SIG-M5 treated with dmso at 0.1 percent for 504 hours (cell line): ENCODE results near the gene CNGB1.
"Not testable (repeated sequence)": the region's sequence is repeated elsewhere in the genome, so short reads cannot be mapped to it uniquely, and the experiment has no call there.

Experiments used
- DNase-seq: peaks from one replicate; lab custom pipeline; 2025; ENCODE audit not compliant: unreplicated experiment; lab: John Stamatoyannopoulos, UW

CNGB1 gene

DNA sequence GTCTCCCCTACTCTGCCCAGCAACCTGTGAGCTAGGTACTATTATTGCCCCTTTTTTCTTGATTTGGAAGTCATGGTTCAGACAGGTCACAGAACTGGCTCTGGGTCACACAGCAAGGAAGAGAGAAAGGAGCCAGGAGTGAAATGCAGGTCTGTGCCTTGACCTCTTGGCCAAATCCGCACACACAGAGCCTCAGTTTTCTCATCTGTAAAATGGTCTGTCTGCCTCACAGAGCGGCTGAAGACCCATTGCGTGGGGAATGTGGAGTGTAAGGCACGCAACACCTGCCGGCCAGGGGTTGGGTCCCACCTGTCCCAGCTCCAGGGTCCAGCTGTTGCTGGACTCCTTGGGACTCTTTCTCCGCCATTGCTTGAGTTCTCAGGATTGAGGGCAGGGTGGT is 32.4 kb downstream of the CNGB1 start:
- DNase-seq = no peak

DNA sequence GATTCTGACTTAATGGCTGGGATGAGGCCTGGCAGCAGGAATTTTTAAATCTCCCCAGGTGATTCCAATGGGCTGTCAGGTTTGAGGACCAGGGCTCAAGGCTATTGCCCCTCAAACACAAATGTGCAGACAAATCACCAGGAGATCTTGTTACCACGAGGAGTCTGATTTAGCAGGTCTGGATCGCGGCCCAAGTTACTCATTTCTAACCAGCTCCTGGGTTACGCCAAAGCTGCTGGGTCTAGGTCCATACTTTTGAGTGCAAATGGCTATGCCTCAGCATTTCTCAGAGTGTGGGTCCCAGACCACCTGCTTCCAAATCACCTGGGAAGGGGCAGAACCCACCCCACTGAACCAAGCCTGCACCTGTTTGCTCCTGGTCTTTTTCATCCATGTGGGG is 33.1 kb downstream of the CNGB1 start:
- DNase-seq = no peak

DNA sequence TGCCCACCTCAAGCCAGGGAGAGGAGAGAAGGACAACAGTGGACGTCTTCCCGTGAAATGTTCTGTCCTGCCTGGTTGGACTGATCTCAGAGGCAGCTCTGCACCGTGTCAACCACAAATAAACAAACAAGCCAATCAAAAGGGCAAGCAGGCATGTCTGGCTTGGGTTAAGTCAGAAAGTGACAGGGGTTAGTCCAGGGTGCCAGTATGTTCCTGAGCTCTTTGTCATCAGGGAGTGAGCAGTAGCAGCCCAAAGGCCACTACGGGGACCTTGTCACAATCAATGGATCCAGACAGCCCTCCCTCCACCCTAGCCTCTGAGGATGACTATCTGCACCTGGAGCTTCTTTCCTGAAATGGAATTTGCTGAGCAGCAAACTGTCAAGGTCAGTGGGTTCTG is 35.0 kb downstream of the CNGB1 start:
- no peak for DNase-seq

DNA sequence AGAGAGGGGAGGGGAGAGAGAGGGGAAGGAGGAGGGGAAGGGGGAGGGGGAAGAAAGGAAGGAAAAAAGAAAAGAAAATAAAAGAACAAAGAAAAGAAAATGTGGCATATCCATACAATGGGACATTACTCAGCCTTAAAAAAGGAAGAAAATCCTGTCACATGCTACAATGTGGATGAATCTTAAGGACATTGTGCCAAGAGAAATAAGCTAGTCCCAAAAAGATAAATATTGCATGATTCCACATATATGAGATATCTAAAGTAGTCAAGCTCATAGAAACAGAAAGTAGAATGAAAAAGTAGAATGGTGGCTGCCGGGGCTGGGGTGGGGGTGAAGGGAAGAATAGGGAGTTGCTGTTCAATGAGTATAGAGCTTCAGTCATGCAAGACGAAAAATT is 40.4 kb downstream of the CNGB1 start:
- DNase-seq = no peak

DNA sequence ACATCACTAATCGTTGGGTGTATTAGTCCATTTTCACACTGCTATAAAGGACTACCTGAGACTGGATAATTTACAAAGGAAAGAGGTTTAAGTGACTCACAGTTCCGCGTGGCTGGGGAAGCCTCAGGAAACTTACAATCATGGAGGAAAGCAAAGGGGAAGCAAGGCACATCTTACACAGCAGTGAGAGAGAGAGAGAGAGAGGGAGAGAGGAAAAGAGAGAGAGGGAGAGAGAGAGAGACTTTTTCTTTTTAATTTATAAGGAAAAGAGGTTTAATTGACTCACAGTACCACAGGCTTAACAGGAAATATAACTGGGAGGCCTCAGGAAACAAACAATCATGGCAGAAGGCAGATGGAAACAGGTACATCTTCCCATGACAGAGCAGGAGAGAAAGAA is 41.7 kb downstream of the CNGB1 start:
- no peak for DNase-seq

DNA sequence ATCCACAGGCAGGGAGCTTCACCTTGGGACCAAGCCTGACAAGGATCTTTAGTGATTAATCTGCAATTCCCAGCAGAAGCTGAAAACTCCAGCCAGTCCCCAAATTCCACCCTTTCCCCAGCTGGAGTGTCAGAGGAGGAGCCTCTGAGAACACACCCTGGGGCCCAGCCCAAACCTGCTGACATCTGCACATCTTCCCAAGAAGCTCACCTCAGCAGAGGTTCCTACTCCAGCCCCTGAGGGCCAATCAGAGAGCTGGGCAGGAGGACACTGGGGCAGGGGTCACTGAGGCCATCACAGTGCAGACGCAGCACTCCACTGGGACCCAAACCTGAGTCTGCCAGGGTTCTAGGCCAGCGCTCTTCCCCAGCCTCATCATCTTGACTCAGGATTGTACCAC is 44.9 kb downstream of the CNGB1 start:
- DNase-seq = no peak

DNA sequence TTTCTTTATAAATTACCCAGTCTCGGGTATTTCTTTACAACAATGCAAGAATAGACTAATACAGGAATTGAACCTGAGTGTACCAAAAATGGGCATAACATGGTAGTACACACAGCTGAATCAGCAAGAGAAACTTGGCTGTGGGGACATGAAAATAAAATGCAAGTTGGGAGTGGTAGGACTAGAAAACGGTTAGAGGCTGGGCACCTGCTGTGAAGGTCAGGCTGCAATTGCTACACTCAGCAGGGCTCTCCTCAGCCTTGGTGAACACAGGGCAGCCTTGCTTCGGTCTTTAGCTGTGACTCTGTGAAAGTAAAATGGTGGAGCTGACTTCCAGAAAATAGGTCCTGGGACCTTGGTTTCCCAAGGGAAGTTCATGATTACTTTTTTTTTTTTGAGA is 45.6 kb downstream of the CNGB1 start:
- no peak for DNase-seq

DNA sequence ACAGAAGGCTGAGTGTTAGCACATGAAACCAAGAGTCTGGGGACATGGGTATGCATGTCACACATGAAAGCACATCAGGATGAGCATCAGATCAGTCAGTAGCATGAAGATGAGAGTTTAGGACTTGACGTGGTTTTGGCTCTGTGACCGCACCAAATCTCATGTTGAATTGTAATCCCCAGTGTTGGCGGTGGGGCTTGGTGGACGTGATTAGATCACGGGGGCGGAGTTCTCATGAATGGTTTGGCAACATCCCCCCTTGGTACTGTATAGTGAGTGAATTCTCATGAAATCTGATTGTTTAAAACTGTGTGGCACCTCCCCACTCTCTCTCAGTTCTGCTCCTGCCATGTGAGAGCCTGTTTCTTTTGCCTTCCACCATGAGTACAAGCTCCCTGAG is 46.4 kb downstream of the CNGB1 start:
- DNase-seq = no peak

DNA sequence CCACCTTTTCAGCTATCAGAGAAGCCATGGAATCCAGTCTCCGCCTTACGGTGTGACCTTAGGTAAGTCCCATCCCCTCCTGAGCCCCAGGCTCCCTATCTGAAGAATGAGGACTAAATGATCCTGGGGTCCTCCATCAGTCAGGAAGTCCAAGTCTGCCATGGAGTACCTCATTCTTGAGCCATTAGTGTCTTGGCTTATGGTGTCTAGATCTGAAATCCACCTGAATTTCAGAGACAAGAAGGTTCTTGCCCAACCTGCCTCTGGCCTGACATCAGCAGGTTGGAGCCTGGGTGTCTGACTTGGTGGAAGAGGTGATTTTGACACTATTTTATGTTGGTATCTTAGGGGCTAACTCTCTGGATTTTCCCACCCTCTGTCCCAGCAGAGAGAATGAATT is 47.1 kb downstream of the CNGB1 start:
- no peak for DNase-seq

DNA sequence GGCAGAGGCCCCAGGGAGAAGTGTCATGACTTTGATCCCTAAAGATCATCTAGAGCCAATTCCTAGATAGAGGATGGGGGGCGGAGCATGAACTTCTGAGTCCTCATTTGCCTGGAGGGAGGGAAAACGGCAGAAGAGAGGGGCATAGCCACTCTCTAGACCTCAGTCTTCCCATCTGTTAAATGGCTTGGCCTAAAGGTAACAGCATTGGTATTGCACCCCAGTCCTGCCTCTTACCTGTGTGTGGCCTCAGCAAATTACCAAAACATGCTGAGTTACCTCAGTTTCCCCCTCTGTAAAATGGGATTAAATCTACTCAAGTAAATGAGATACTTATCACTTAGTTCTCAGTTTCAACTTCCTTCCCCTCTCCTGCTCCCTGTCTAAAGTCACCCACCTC is 47.5 kb downstream of the CNGB1 start:
- DNase-seq = no peak

DNA sequence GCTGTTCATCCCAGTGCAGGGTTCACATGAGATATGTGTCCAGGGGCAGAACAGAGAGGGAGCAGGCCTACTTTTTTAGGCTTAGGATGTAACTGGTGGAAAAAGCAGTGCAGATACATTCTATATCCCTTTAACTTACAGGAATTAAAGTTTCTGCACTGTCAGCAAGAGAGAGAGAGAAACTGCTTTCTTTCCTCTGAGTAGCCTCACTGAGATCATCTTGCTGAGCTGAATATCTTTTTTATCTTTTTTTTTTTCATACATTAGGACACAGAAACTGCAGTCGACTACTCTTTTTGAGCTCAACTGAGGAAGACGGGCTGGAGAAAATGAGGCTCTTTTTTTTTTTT is 50.1 kb downstream of the CNGB1 start:
- DNase-seq = no peak

DNA sequence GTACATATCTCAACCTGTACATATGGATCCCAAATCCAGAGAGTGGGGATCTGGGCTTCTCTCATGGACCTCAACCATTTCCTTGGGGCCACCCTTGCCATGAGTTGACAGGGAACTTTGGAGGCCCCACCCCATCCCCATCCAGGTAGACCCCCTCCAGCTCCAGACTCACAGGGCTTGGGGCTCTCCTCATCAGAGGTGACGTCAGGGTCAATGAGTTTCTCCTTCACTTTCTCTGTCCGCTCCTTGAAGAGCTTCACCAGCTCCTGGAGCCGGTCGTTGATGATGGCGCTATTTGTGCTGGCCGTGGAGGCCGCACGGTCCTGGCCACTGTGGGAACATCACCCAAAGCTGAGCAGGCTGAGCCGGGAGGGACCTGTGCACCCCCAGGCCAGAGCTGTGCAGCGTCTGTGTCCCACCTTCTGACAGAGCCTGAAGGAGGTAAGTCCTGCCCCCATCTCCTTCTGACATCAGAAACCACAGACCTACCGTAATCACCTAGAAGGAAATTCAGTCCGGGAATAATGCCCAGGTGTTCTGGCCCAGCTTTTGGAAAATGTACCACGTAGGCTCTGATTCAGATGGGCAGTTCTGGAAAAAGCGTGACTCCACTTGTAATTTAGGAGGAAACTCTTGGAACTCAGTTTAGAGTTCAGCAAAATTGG is 50.6 kb downstream of the CNGB1 start:
- no peak for DNase-seq

DNA sequence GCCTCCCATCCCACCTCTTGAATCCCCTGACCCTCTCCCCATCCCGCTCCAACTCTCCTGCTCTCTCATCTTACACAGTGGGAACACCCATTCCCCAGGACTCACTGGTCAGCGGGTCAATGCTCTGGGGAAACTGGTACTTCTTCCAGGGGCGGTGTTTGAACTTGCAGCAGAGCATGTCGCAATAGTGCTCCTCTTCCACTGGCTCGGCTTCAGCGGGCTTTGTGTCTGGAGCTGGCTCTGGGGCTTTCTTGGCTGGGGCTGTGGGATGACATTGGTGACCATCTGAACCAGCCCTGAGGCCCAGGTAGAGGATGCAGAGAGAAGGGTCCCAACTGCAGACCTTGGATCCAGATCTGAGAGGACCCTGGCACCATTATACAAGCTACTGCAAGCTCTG is 51.9 kb downstream of the CNGB1 start:
- no peak for DNase-seq

DNA sequence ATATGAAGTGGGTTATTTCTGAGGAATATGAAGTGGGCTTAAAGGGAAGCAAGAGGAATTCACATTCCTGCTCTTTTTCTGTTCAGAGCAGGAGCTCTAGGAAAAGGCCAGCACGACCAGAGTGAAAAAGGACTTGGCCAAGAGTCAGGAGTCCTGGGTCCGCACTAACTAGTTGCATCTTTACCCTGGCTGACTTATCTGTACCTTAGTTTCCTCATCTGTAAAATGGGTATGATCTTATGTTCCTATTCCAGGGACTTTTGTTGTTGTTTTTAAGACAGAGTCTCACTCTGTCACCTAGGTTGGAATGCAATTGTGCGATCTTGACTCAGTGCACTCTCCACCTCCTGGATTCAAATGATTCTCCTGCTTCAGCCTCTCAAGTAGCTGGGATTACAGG is 52.5 kb downstream of the CNGB1 start:
- no peak for DNase-seq

DNA sequence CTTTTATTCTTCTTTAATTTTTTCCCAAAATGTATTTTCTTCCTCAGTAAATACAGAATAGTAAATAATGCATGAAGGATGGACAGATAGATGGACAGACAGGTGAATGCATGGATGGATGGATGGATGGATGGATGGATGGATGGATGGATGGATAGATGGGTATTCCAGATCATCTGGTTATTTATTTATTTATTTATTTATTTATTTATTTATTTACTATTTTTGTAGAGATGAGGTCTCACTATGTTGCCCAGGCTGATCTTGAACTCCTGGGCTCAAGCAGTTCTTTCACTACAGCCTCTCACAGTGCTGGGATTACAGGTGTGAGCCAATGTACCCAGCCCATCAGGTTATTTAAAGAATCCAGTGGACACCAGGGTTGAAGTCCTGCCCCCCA is 53.0 kb downstream of the CNGB1 start:
- DNase-seq = not testable (repeated sequence)

DNA sequence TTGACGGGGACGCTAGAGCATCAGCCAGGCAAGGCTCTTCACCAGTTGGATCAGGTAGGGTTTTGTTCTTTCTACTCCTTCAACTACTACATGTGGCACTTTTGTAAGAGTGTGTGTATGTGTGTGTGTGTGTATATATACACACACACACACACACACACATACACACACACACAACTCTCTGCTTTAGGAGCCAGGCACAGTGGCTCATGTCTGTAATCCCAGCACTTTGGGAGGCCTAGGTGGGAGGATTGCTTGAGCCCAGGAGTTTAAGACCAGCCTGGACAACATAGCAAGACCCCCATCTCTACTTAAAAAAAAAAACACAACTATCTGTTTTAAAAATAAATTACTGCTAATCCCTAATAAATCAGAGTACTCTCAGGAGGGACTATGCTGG is 53.4 kb downstream of the CNGB1 start:
- not testable (repeated sequence) for DNase-seq

DNA sequence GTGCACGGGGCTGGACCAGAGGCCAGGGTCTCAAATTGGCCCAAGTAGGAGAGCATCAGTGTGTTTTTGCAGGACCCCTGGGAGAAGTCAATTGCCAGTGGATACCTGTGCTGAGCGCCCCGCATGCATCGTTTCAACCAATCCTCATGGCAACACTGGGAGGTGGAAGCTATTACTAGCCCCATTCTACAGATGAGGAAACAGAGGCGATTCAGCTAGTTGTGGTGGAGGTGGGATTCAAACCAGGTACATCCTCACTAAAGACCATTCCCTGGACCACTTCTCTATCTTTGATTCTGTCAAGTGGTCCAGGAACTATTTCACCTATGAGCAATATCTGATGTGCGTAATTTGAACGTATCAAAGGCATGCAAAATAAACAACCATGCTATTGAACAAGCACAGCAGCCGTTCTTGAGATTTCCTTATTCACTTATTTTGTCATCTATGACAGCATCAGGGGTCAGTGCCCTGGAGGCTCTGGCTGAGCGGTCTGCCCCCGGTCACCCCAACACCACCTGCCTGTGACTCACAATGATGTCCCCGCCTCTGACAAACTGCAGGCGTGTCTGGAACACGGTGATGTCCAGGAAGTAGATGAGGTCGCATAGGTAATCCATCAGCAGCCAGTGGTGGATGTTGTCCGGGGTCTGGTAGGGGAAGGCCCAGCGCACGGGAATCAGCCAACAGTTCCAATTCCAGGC is 54.0 kb downstream of the CNGB1 start:
- DNase-seq = no peak

DNA sequence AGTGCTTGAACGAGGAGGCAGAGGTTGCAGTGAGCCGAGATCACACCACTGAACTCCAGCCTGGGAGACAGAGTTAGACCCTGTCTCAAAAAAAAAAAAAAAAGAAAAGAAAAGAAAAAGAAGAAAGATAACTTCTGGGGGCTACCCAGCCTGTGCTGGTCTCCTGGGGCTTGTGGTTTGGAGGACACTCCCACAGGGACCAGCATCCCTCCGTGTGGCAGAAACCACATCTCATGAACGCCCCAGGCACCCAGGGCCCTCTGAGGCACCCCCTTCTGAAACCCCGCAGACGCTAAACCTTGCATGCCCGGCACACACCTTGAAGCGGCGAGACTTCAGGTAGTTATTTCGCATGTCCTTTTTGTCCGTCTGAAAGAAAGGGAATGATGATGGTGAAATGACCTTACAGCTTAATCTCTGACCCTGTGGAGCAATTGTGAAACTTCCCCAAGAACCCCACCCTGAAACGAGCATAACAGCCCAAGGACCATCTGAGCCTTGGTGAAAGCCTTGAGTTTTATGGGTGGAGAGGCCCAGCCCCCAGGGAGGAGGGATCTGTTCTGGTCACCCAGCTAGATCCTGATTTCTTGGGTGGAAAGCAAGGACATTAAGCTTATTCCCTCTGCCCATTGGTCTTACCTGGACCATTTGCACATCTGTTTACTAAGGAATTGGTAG is 55.0 kb downstream of the CNGB1 start:
- no peak for DNase-seq

DNA sequence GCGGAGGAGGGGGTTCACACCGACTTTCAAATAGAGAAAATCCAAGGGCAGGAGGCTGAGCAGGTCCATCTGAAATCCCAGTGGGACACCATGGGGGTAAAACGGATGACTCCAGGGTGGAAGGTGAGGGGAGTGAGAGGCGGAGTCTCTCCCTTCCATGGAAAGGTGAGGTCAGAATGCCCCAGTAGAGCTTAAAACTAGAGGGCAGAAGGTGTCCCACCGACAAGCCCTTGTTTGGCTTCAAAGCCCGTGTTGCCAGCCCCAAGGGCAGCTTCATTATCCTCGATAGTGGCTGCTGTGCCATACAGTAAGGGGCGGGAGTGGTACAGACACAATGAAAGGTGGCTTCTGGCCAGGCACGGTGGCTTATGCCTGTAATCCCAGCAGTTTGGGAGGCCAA is 55.7 kb downstream of the CNGB1 start:
- DNase-seq = no peak

DNA sequence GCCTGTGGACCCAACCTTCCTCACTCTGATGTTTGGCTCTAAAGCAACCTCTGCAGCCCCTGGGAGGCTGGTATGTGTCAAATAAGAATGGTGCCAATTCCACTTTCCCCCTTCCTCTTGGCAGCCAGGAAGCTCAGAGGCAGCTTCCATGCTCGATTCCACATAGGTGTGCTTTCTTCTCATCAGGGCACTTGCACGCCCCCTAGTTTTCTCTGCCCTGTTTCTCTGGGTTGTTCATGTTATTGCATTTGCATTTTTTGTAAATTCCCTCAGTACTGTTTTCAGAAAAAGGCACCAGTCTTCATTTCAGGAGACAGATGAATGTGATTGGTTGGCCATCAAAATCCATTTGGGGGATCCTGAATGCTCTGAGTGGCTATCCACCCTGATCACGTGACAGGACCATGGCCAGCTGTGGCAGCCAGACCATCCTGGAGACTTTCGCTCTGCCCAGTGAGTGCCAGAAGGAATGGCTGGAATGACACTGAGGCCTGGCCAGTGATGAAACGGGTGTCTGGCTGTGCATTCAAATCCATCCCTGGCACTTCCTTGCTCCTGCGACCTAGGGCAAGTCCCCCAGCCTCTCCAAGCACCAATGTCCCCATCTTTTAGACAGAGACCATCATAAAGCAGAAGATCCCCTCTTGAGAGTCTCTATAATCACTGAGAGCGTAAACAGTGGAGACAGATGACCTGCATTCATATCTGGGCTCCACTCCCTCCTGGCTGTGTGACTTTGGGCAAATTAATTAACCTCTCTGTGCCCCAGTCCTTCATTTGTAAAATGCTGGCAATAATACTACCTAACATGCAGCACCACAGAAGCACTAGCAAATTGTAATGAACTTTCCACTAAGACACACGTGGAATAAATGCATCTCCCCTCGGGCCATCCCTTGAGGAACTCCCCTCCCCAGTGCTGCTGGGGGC is 56.4 kb downstream of the CNGB1 start:
- no peak for DNase-seq

DNA sequence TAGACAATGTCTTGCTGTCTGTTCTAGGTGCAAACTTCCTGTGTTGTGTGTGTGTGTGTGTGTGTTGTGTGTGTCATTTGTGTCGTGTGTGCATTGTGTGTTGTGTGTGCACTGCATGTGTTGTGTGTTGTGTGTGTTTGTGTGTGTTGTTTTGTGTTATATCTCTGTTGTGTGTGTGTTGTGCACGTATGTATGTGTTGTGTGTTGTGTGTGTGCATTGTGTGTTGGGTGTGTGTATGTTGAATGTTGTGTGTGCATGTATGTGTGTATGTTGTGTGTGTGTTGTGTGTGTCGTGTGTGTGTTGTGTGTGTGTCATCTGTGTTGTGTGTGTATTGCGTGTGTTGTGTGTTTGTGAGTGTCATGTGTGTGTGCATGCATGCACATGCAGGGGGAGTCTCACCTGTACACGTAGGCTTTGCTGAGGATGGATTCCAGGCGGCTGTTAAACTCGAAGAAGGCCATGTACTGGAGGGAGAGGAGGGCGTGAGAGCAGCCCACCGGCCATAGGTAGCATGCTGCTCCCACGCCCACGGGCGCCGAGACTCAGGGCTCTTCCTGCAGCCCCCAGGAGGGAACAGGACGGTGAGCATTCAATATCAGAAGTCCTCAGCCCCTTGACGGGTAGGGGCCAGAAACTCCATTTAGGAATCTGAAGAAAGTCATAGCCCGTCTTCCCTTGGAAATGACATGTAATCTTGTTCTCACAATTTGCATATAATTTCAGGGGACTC is 58.2 kb downstream of the CNGB1 start:
- no peak for DNase-seq
